T47D (cell line): ENCODE data around the gene CLCN1.

Experiments used
- DNase-seq, 2 experiments: peaks; one replicate each; pipeline versions ENCODE4 v3.0.0 to v3.0.0-alpha.2; 2011 to 2012; ENCODE audit warnings: low read depth in 1 of 2, low spot score in 1 of 2
- JUND ChIP-seq: IDR thresholded peaks from 2 replicates; pipeline ENCODE4 v1.6.1; 2012; ENCODE audit warnings: low read depth
- in situ Hi-C: cut with HindIII; loops from 2 replicates; pipeline ENCODE4 v1.10.0; 2016; ENCODE audit warnings: low sequenced_read_pairs, low pct_unique_long_range_greater_than_20kb

Gene CLCN1

GRCh38 chr7:143323653-143324052, 7.7 kb downstream of the CLCN1 start:
- TF ChIP-seq JUND: no peak
- DNase-seq: no peak
- in situ Hi-C loops: no loop called here

GRCh38 chr7:143325240-143325639, 9.3 kb downstream of the CLCN1 start:
- in situ Hi-C loops: no loop called here
- DNase-seq: peak in 1 of 2 experiments; percentile 15
- TF ChIP-seq JUND: no peak

GRCh38 chr7:143327903-143328302, 12.0 kb downstream of the CLCN1 start:
- DNase-seq: no peak
- no peak for TF ChIP-seq JUND
- in situ Hi-C loops: no loop called here

GRCh38 chr7:143329471-143330170, 13.7 kb downstream of the CLCN1 start:
- in situ Hi-C loops: no loop called here
- no peak for TF ChIP-seq JUND
- DNase-seq: no peak

GRCh38 chr7:143331179-143331801, 15.4 kb downstream of the CLCN1 start:
- no peak for DNase-seq
- no peak for TF ChIP-seq JUND
- in situ Hi-C loops: no loop called here

- in situ Hi-C loops: no loop called here
- TF ChIP-seq JUND: no peak
- no peak for DNase-seq
Observed at GRCh38 chr7:143334244-143334643, 18.3 kb downstream of the CLCN1 start.

- in situ Hi-C loops: no loop called here
- TF ChIP-seq JUND: no peak
- no peak for DNase-seq
Observed at GRCh38 chr7:143337216-143337615, 21.3 kb downstream of the CLCN1 start.

GRCh38 chr7:143341842-143342241, 25.9 kb downstream of the CLCN1 start:
- TF ChIP-seq JUND: no peak
- in situ Hi-C loops: no loop called here
- no peak for DNase-seq

- in situ Hi-C loops: no loop called here
Observed at GRCh38 chr7:143343596-143343995, 27.7 kb downstream of the CLCN1 start.

GRCh38 chr7:143345428-143345900, 29.6 kb downstream of the CLCN1 start:
- no peak for TF ChIP-seq JUND
- DNase-seq: no peak
- in situ Hi-C loops: no loop called here

More at GRCh38 chr7:143343596-143343995, 27.7 kb downstream of the CLCN1 start:
- TF ChIP-seq JUND: no peak
- DNase-seq: no peak

GRCh38 chr7:143346018-143346417, 30.1 kb downstream of the CLCN1 start:
- TF ChIP-seq JUND: no peak
- in situ Hi-C loops: no loop called here
- DNase-seq: no peak

- no peak for TF ChIP-seq JUND
- in situ Hi-C loops: no loop called here
- DNase-seq: no peak
Observed at GRCh38 chr7:143347950-143348349, 32.0 kb downstream of the CLCN1 start.

GRCh38 chr7:143351060-143351459, 35.1 kb downstream of the CLCN1 start:
- in situ Hi-C loops: no loop called here
- no peak for TF ChIP-seq JUND
- no peak for DNase-seq

- no peak for TF ChIP-seq JUND
- in situ Hi-C loops: no loop called here
- DNase-seq: no peak
Observed at GRCh38 chr7:143351574-143351973, 35.7 kb downstream of the CLCN1 start.
